GM10248 (cell line): ENCODE data around the gene HSCB.

ENCODE experiments used
- CTCF ChIA-PET: fragments of 300-600 bp; sonication (Branson Sonifier 250); formaldehyde crosslinking; extraction: SDS; loops from one replicate; lab custom pipeline; 2021; ENCODE audit warnings: antibody characterized with exemption; lab: Yijun Ruan, JAX
- POLR2A ChIA-PET: fragments of 350-650 bp; sonication (Branson Sonifier 250); formaldehyde crosslinking; extraction: SDS; loops from one replicate; lab custom pipeline; 2020; ENCODE audit warnings: antibody characterized with exemption; lab: Yijun Ruan, JAX
- DNase-seq: peaks from one replicate; pipeline ENCODE4 v3.0.0; 2012; ENCODE audit errors: extremely low spot score
- CTCF ChIP-seq: IDR thresholded peaks from 2 replicates; pipeline ENCODE4 v1.5.1; 2012; ENCODE audit warnings: mild to moderate bottlenecking, low read depth; ENCODE audit errors: extremely low read depth, missing control alignments, control extremely low read depth

Gene HSCB

GRCh38 chr22:28783786-28784671, 42.2 kb downstream of the HSCB start:
- ChIA-PET CTCF (interaction anchor here (1.2 to 2.7 kb wide), 5 partner anchors 11 to 43 kb away, joined by 3 to 14 read pairs (median 4); partner anchors contain the start of genes CCDC117 and CHEK2), POLR2A (interaction anchor here (1.3 to 3.2 kb wide), 2 partner anchors 11 kb away, joined by 3 to 11 read pairs; partner anchors contain the start of gene CCDC117)
- DNase-seq = no peak
- TF ChIP-seq CTCF = no peak

GRCh38 chr22:28788601-28789000, 46.8 kb downstream of the HSCB start:
- no peak for TF ChIP-seq CTCF
- ChIA-PET POLR2A (no interaction called here), CTCF (interaction anchor here (1.1 to 3.9 kb wide), 3 partner anchors 15 to 41 kb away, joined by 3 to 33 read pairs (median 13); partner anchors contain the start of gene CCDC117)
- no peak for DNase-seq

GRCh38 chr22:28791124-28791523, 49.3 kb downstream of the HSCB start:
- CTCF ChIA-PET = interaction anchor here (1.0 to 3.9 kb wide), 7 partner anchors 9 to 249 kb away, joined by 3 to 33 read pairs (median 8); partner anchors contain the start of genes CCDC117 and XBP1
- POLR2A ChIA-PET = interaction anchor here (0.9 kb wide), 1 partner anchor 9 kb away, joined by 3 read pairs; the partner anchor contains the start of gene XBP1

GRCh38 chr22:28791841-28792490, 50.1 kb downstream of the HSCB start:
- DNase-seq = peak; percentile 57
- ChIA-PET POLR2A (interaction anchor here (0.5 to 1.3 kb wide), 3 partner anchors 9 to 163 kb away, joined by 3 to 7 read pairs (median 3); partner anchors contain the start of gene XBP1), CTCF (interaction anchor here (0.9 to 3.9 kb wide), 6 partner anchors 8 to 38 kb away, joined by 3 to 33 read pairs (median 4); partner anchors contain the start of gene XBP1)
- no peak for TF ChIP-seq CTCF

More at GRCh38 chr22:28791124-28791523, 49.3 kb downstream of the HSCB start:
- DNase-seq = no peak
- no peak for TF ChIP-seq CTCF

- no peak for TF ChIP-seq CTCF
- no peak for DNase-seq
- CTCF ChIA-PET = interaction anchor here (0.9 to 3.9 kb wide), 3 partner anchors 19 to 37 kb away, joined by 3 to 33 read pairs (median 3); no protein-coding TSS in a partner anchor
- POLR2A ChIA-PET = interaction anchor here (0.5 to 1.3 kb wide), 3 partner anchors 8 to 164 kb away, joined by 3 to 7 read pairs (median 3); partner anchors contain the start of gene XBP1
Observed at GRCh38 chr22:28792491-28793383, 50.9 kb downstream of the HSCB start.
